Activated T-cell treated with anti-CD3 and anti-CD28 coated beads, Interleukin-2, amount 50 U/mL, for 72 hours (primary cell): ENCODE results near the gene FAR2. TPM values are rescaled to one million over a fixed set of nuclear protein-coding genes. Genes with fewer than 3 reads are reported as not detected.

Experiments used
- ATAC-seq, 2 donors: fragments of 150-1000 bp; cut with Tn5 transposase; replicated peaks in 1 of 2; 2 replicates each; pipeline ENCODE4 v1.10.0; 2021; ENCODE audit warnings: moderate library complexity in 2 of 2, mild to moderate bottlenecking in 1 of 2
- DNase-seq, 2 donors: peaks; one replicate each; pipeline ENCODE4 v3.0.0; 2021 to 2022; ENCODE audit warnings: mixed read lengths in 1 of 2
- H3K27ac Mint-ChIP-seq: one replicate; pipeline ENCODE4 v1.8.0; 2022; ENCODE audit warnings: mild to moderate bottlenecking, moderate library complexity, mixed read lengths
- H3K27me3 Mint-ChIP-seq: one replicate; pipeline ENCODE4 v1.8.0; 2022; ENCODE audit warnings: low read depth, mixed read lengths
- H3K36me3 Mint-ChIP-seq, 2 donors: one replicate each; pipeline ENCODE4 v1.8.0; 2022; ENCODE audit warnings: mixed read lengths in 2 of 2, mild to moderate bottlenecking in 1 of 2; ENCODE audit not compliant: insufficient read depth in 2 of 2
- H3K4me1 Mint-ChIP-seq: one replicate; pipeline ENCODE4 v1.8.0; 2022; ENCODE audit warnings: low read depth, mixed read lengths
- H3K4me3 Mint-ChIP-seq, 2 donors: one replicate each; pipeline ENCODE4 v1.8.0; 2022; ENCODE audit warnings: mild to moderate bottlenecking in 2 of 2, mixed read lengths in 2 of 2, moderate library complexity in 2 of 2
- H3K9me3 Mint-ChIP-seq, 2 donors: one replicate each; pipeline ENCODE4 v1.8.0; 2022; ENCODE audit warnings: mixed read lengths in 2 of 2
- total RNA-seq, 2 donors: library from RNA; stranded (reverse); gene quantifications; one replicate each; pipeline ENCODE4 v1.2.3, GENCODE V29; 2022

The FAR2 gene
- total RNA-seq, 2 donors from 2014 or later = 2.3 to 2.5 TPM

GRCh38 chr12:29317556-29318363, 168.7 kb downstream of the FAR2 start:
- DNase-seq (peak; percentile 25 to 26), ATAC-seq (peak; percentile 98)
- H3K27me3 Mint-ChIP-seq = no peaks in the 10 kb centered on the region
- no peaks in the 10 kb centered on the region for H3K36me3 Mint-ChIP-seq
- H3K27ac Mint-ChIP-seq = peak overlapping the region; percentile 10
- H3K4me1 Mint-ChIP-seq = peaks cover 8% of the 10 kb centered on the region
- H3K9me3 Mint-ChIP-seq = no peaks in the 10 kb centered on the region
- H3K4me3 Mint-ChIP-seq = no peak overlapping the region

GRCh38 chr12:29320295-29321085, 171.4 kb downstream of the FAR2 start:
- Mint-ChIP-seq H3K36me3 (peaks cover 3 to 12% of the 10 kb centered on the region in 2 donors), H3K4me1 (peaks cover 8% of the 10 kb centered on the region), H3K27me3 (no peaks in the 10 kb centered on the region), H3K4me3 (no peak overlapping the region), H3K27ac (no peak overlapping the region), H3K9me3 (no peaks in the 10 kb centered on the region)
- ATAC-seq (no peak), DNase-seq (no peak)

GRCh38 chr12:29322157-29322556, 173.1 kb downstream of the FAR2 start:
- DNase-seq (no peak), ATAC-seq (no peak)
- no peak overlapping the region for H3K27ac Mint-ChIP-seq
- no peaks in the 10 kb centered on the region for H3K27me3 Mint-ChIP-seq
- H3K4me3 Mint-ChIP-seq = no peak overlapping the region
- peaks cover 3 to 17% of the 10 kb centered on the region in 2 donors for H3K36me3 Mint-ChIP-seq
- H3K4me1 Mint-ChIP-seq = peaks cover 8% of the 10 kb centered on the region
- no peaks in the 10 kb centered on the region for H3K9me3 Mint-ChIP-seq

- DNase-seq = no peak
- no peak for ATAC-seq
- no peaks in the 10 kb centered on the region for H3K27me3 Mint-ChIP-seq
- H3K27ac Mint-ChIP-seq = no peak overlapping the region
- peaks cover 0 to 7% of the 10 kb centered on the region in 2 donors for H3K36me3 Mint-ChIP-seq
- no peak overlapping the region for H3K4me3 Mint-ChIP-seq
- H3K9me3 Mint-ChIP-seq = no peaks in the 10 kb centered on the region
- no peaks in the 10 kb centered on the region for H3K4me1 Mint-ChIP-seq
Measured at GRCh38 chr12:29329411-29329810, 180.3 kb downstream of the FAR2 start.

- no peak for DNase-seq
- ATAC-seq = no peak
- no peaks in the 10 kb centered on the region for H3K27me3 Mint-ChIP-seq
Measured at GRCh38 chr12:29333178-29333577, 184.1 kb downstream of the FAR2 start.

GRCh38 chr12:29334937-29335336, 185.9 kb downstream of the FAR2 start:
- ATAC-seq (no peak), DNase-seq (no peak)
- Mint-ChIP-seq H3K9me3 (no peaks in the 10 kb centered on the region), H3K27me3 (no peaks in the 10 kb centered on the region), H3K4me3 (no peak overlapping the region), H3K4me1 (no peaks in the 10 kb centered on the region), H3K36me3 (peaks cover 2% of the 10 kb centered on the region in 2 donors), H3K27ac (no peak overlapping the region)

More at GRCh38 chr12:29333178-29333577, 184.1 kb downstream of the FAR2 start:
- Mint-ChIP-seq H3K36me3 (peaks cover 2% of the 10 kb centered on the region in 2 donors), H3K4me3 (no peak overlapping the region), H3K4me1 (no peaks in the 10 kb centered on the region), H3K27ac (no peak overlapping the region), H3K9me3 (no peaks in the 10 kb centered on the region)

GRCh38 chr12:29337325-29337724, 188.2 kb downstream of the FAR2 start:
- ATAC-seq (no peak), DNase-seq (no peak)
- no peaks in the 10 kb centered on the region for H3K4me1 Mint-ChIP-seq

GRCh38 chr12:29343022-29343799, 194.1 kb downstream of the FAR2 start:
- ATAC-seq = no peak
- H3K27ac Mint-ChIP-seq = peak overlapping the region; percentile 0
- H3K9me3 Mint-ChIP-seq = no peaks in the 10 kb centered on the region
- H3K4me1 Mint-ChIP-seq = peaks cover 8% of the 10 kb centered on the region
- no peak overlapping the region for H3K4me3 Mint-ChIP-seq
- no peaks in the 10 kb centered on the region for H3K27me3 Mint-ChIP-seq
- peaks cover 2 to 11% of the 10 kb centered on the region in 2 donors for H3K36me3 Mint-ChIP-seq
- no peak for DNase-seq

More at GRCh38 chr12:29337325-29337724, 188.2 kb downstream of the FAR2 start:
- Mint-ChIP-seq H3K27me3 (no peaks in the 10 kb centered on the region), H3K36me3 (peaks cover 4 to 5% of the 10 kb centered on the region in 2 donors), H3K27ac (no peak overlapping the region), H3K4me3 (no peak overlapping the region), H3K9me3 (no peaks in the 10 kb centered on the region)

GRCh38 chr12:29346769-29347421, 197.8 kb downstream of the FAR2 start:
- Mint-ChIP-seq H3K36me3 (peaks cover 0 to 14% of the 10 kb centered on the region in 2 donors), H3K27ac (no peak overlapping the region)
- peak; percentile 64 to 79 for ATAC-seq

GRCh38 chr12:29350080-29350479, 201.0 kb downstream of the FAR2 start:
- Mint-ChIP-seq H3K4me1 (peaks cover 8% of the 10 kb centered on the region), H3K4me3 (no peak overlapping the region), H3K27ac (no peak overlapping the region), H3K9me3 (no peaks in the 10 kb centered on the region), H3K27me3 (no peaks in the 10 kb centered on the region), H3K36me3 (peaks cover 1 to 14% of the 10 kb centered on the region in 2 donors)
- no peak for DNase-seq
- no peak for ATAC-seq

More at GRCh38 chr12:29346769-29347421, 197.8 kb downstream of the FAR2 start:
- Mint-ChIP-seq H3K9me3 (no peaks in the 10 kb centered on the region), H3K27me3 (no peaks in the 10 kb centered on the region), H3K4me1 (peaks cover 8% of the 10 kb centered on the region), H3K4me3 (no peak overlapping the region)
- DNase-seq = no peak

GRCh38 chr12:29354954-29355353, 205.9 kb downstream of the FAR2 start:
- peaks cover 1 to 11% of the 10 kb centered on the region in 2 donors for H3K36me3 Mint-ChIP-seq
- no peak overlapping the region for H3K4me3 Mint-ChIP-seq
- H3K27me3 Mint-ChIP-seq = no peaks in the 10 kb centered on the region
- H3K9me3 Mint-ChIP-seq = no peaks in the 10 kb centered on the region
- DNase-seq = no peak
- H3K27ac Mint-ChIP-seq = no peak overlapping the region
- ATAC-seq = no peak
- no peaks in the 10 kb centered on the region for H3K4me1 Mint-ChIP-seq

- Mint-ChIP-seq H3K27me3 (no peaks in the 10 kb centered on the region), H3K4me3 (no peak overlapping the region), H3K27ac (no peak overlapping the region), H3K36me3 (peaks cover 15 to 27% of the 10 kb centered on the region in 2 donors), H3K9me3 (no peaks in the 10 kb centered on the region), H3K4me1 (peaks cover 15% of the 10 kb centered on the region)
- no peak for ATAC-seq
- no peak for DNase-seq
Measured at GRCh38 chr12:29365091-29365490, 216.0 kb downstream of the FAR2 start.
